Measurements from ENCODE around the gene PLS3. TPM values are rescaled to one million over a fixed set of nuclear protein-coding genes. Genes with fewer than 3 reads are reported as not detected.

PLS3 gene
- polyA plus RNA-seq, 6 donors from 2014 or later: 0.32 TPM; not detected in 5

- DNase-seq: no peak
- H3K4me1 Mint-ChIP-seq: peaks cover 0 to 4% (median 4%) of the 10 kb centered on the region in 3 donors
- H3K27me3 Mint-ChIP-seq: peaks cover 0 to 19% (median 0%) of the 10 kb centered on the region in 3 donors
- H3K36me3 Mint-ChIP-seq: no peaks in the 10 kb centered on the region
- peaks cover 0 to 2% (median 0%) of the 10 kb centered on the region in 7 donors for H3K9me3 Mint-ChIP-seq
- no peak for ATAC-seq (ENCODE audit: low read depth in 2 of 2)
- no peak overlapping the region for H3K27ac Mint-ChIP-seq
- no peak overlapping the region for H3K4me3 Mint-ChIP-seq
Observed at GRCh38 chrX:115694028-115694427, 133.1 kb downstream of the PLS3 start.

- Mint-ChIP-seq H3K36me3 (no peaks in the 10 kb centered on the region), H3K27ac (no peak overlapping the region), H3K27me3 (peaks cover 0 to 14% (median 0%) of the 10 kb centered on the region in 3 donors), H3K4me1 (peaks cover 0 to under 1% (median 0%) of the 10 kb centered on the region in 3 donors), H3K4me3 (no peak overlapping the region), H3K9me3 (peaks cover 0 to 2% (median 0%) of the 10 kb centered on the region in 7 donors)
- ATAC-seq (ENCODE audit: low read depth in 2 of 2) (no peak), DNase-seq (no peak)
Observed at GRCh38 chrX:115696039-115696438, 135.1 kb downstream of the PLS3 start.

- H3K27ac Mint-ChIP-seq: no peak overlapping the region
- H3K4me1 Mint-ChIP-seq: no peaks in the 10 kb centered on the region
- H3K9me3 Mint-ChIP-seq: peaks cover 0 to 2% (median 0%) of the 10 kb centered on the region in 7 donors
- no peak overlapping the region for H3K4me3 Mint-ChIP-seq
- DNase-seq (no peak), ATAC-seq (ENCODE audit: low read depth in 2 of 2) (no peak)
- H3K27me3 Mint-ChIP-seq: peaks cover 0 to 10% (median 0%) of the 10 kb centered on the region in 3 donors
- no peaks in the 10 kb centered on the region for H3K36me3 Mint-ChIP-seq
Observed at GRCh38 chrX:115696939-115697338, 136.0 kb downstream of the PLS3 start.

GRCh38 chrX:115697806-115698205 lies 136.8 kb downstream of the PLS3 start:
- peaks cover 0 to 2% (median 0%) of the 10 kb centered on the region in 7 donors for H3K9me3 Mint-ChIP-seq
- no peaks in the 10 kb centered on the region for H3K36me3 Mint-ChIP-seq
- no peak for ATAC-seq (ENCODE audit: low read depth in 2 of 2)
- no peaks in the 10 kb centered on the region for H3K4me1 Mint-ChIP-seq
- no peak for DNase-seq
- no peak overlapping the region for H3K27ac Mint-ChIP-seq
- H3K27me3 Mint-ChIP-seq: peaks cover 0 to 10% (median 0%) of the 10 kb centered on the region in 3 donors
- H3K4me3 Mint-ChIP-seq: no peak overlapping the region
